NT2/D1 (cell line): Measurements from ENCODE around the gene ANXA3.

Experiments
- SUZ12 ChIP-seq: IDR thresholded peaks from 2 replicates; pipeline ENCODE4 v1.6.1; 2011; ENCODE audit not compliant: insufficient read length, insufficient read depth; ENCODE audit errors: extremely low read depth
- YY1 ChIP-seq: IDR thresholded peaks from 2 replicates; pipeline ENCODE4 v1.6.1; 2011; ENCODE audit not compliant: insufficient read length, insufficient read depth
- ZNF274 ChIP-seq: IDR thresholded peaks from 2 replicates; pipeline ENCODE4 v1.6.1; 2011; ENCODE audit warnings: mild to moderate bottlenecking, low read depth, low read length

DNA sequence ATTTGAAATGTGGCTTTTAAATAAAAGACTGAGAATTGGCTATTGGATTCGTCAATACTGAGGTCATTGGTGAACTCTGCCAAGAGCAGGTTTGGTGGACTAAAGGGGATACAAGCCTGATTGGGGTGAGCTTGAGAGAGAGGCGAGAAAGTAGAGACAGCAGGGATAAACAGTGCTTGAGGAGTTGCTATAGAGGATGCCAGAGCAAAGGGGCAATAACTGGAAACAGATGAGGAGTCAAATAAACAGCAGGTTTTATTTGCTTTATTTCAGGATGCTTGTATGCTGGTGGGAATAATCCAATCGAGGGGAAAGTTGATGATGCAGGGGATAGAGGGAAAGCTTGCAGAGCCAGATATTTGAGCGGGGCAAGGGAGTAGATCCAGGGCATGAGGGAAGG lies 24.0 kb upstream of the ANXA3 start:
- TF ChIP-seq ZNF274 = no peak
- no peak for TF ChIP-seq SUZ12
- no peak for TF ChIP-seq YY1
